ENCODE measurements around the gene CLN3.
"Not testable (repeated sequence)": the region's sequence is repeated elsewhere in the genome, so short reads cannot be mapped to it uniquely, and the experiment has no call there.

CLN3 gene

DNA sequence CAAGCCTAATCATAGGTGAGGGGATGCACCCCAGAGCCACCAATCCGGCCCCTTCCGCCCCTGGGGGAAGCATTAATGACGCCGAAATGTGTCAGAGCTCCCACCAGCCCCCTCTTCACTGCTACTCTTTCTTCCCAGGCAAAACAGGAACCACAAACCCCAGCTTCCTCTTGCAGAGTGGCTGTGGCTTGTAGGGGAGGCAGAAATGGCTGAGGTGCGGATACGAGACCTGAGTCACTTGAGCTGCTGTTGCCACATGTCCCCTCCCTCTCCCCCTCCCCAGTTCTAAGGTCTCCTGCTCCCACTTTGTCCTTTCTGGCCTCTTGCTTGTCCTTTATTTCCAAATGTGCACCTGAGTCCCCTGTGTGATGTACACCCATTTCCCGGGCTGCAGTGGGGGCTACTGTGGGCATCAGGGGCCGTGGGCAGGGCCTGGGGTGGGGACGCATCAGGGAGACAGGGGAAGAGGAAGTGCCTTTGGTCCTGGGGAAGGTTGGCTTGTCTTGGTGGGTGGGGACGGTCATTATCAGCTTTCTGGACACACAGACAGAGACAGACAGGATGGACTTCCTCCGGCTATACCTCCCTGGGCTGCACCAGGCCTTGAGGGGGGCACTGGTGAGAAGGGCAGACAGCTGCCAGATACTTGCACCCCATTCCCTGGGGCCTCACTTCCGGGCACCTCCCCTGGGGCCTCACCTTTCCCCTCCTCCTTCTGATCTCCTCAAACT lies 2.4 kb upstream of the CLN3 start, which contains the start of gene APOBR:
Gene APOBR (plus strand): TSS at position 523 of the 731 bp plus-strand sequence. CDS start 39 bp downstream, at position 562.
- DNase-seq (ENCODE audit: low spot score): peak; percentile 19

DNA sequence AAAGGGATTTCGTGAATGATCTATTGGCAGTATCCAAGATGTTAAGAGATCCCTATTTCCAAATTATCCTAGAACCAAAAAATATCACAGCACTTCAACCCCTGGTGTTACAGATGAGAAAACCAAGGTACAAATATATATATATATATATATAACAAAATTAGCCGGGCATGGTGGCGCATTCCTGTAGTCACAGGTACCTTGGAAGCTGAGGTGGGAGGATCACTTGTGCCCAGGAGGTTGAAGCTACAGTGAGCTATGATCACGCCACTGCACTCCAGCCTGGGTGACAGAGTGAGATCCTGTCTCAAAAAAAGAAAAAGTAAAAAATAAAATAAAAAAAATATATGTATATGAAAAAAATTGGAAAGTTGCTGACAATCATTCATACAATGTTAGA lies 637 bp upstream of the CLN3 start:
- DNase-seq (ENCODE audit: low spot score): no peak

GRCh38 chr16:28491230-28491969 lies 474 bp downstream of the CLN3 start:
- DNase-seq (ENCODE audit: low spot score): no peak

DNA sequence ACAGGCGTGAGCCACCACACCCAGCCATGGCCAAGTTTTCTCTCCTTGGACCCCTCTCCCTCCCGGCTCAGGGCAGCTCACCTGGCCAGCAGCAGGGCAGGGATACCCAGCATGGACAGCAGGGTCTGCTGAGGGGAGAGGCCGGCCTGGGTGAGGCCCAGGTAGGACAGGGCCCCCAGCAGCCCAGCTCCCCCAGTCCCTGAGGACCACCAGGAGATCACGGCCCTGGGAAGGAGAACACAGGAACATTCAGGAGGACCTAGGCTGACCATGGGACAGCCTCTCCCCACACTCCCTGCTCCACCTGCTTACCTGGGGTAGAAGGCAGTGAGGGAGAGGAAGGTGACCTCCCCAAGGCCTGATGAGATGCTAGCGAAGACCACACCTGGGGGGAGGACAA lies 5.6 kb downstream of the CLN3 start:
- DNase-seq (ENCODE audit: low spot score): no peak

GRCh38 chr16:28483361-28483760 lies 8.5 kb downstream of the CLN3 start:
- DNase-seq (ENCODE audit: low spot score): not testable (repeated sequence)

DNA sequence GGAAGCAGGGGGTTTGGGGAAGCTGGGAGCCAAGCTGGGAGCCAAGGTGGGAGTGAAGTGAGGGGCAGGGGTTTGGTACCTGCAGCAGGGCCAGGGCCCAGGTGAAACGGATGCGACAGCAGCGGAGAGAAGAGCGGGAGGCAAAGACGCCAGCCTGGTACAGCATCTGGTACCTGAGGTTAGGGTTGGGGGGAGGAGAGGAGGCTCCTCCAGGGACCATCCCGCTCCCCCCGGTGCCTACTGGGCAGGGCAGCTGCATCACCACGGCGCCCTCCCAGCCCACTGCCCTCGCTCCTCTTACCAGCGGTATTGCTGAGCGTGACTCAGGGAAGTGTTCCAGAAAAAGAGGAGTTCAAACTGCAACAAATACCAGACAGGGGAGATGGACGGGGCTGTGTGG lies 9.8 kb downstream of the CLN3 start:
- DNase-seq (ENCODE audit: low spot score): no peak

GRCh38 chr16:28478506-28479180 lies 13.2 kb downstream of the CLN3 start:
- DNase-seq (ENCODE audit: low spot score): no peak

GRCh38 chr16:28477311-28477920 lies 14.5 kb downstream of the CLN3 start:
- DNase-seq (ENCODE audit: low spot score): no peak

GRCh38 chr16:28475221-28475620 lies 16.7 kb downstream of the CLN3 start:
- DNase-seq (ENCODE audit: low spot score): no peak

GRCh38 chr16:28473714-28474265 lies 18.1 kb downstream of the CLN3 start:
- no peak for DNase-seq (ENCODE audit: low spot score)

GRCh38 chr16:28447081-28447480 lies 44.8 kb downstream of the CLN3 start:
- not testable (repeated sequence) for DNase-seq (ENCODE audit: low spot score)

- DNase-seq (ENCODE audit: low spot score): not testable (repeated sequence)
Observed at GRCh38 chr16:28446388-28446787, 45.5 kb downstream of the CLN3 start.

- not testable (repeated sequence) for DNase-seq (ENCODE audit: low spot score)
Observed at GRCh38 chr16:28443943-28444342, 47.9 kb downstream of the CLN3 start.

GRCh38 chr16:28438899-28439298 lies 53.0 kb downstream of the CLN3 start:
- not testable (repeated sequence) for DNase-seq (ENCODE audit: low spot score)

DNA sequence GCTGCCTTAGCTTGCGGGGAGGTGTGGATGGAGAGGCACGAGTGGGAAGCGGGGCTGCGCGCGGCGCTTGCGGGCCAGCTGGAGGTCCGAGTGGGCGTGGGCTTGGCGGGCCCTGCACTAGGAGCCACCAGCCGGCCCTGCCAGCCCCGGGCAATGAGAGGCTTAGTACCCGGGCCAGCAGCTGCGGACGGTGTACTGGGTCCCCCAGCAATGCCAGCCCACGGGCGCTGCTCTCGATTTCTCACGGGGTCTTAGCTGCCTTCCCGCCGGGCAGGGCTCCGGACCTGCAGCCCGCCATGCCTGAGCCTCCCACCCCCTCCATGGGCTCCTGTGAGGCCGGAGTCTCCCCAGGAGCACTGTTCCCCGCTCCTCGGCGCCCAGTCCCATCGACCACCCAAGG lies 56.5 kb downstream of the CLN3 start:
- DNase-seq (ENCODE audit: low spot score): not testable (repeated sequence)
